IMR-90 (cell line): Measurements from ENCODE around the gene TCF3. TPM values are rescaled to one million over a fixed set of nuclear protein-coding genes. Genes with fewer than 3 reads are reported as not detected.

ENCODE experiments used
- ATAC-seq: fragments of 200-7000 bp; cut with Tn5 transposase; 2 replicates; pipeline ENCODE4 v1.9.1; 2020; ENCODE audit warnings: low read depth, mild to moderate bottlenecking, moderate library complexity
- BruUV-seq: library from RNA; stranded (reverse); fragments of 400-500 nt; replicated peaks from 2 replicates; lab custom pipeline; 2021; lab: Mats Ljungman, UMichigan
- CTCF ChIA-PET: fragments of 300-600 bp; formaldehyde crosslinking; extraction: SDS; loops from one replicate; lab custom pipeline; 2021; ENCODE audit warnings: antibody characterized with exemption; lab: Yijun Ruan, JAX
- POLR2A ChIA-PET: fragments of 300-600 bp; sonication (Branson Sonifier 250); formaldehyde crosslinking; loops from one replicate; lab custom pipeline; 2022; ENCODE audit warnings: antibody characterized with exemption; ENCODE audit not compliant: unreplicated experiment; lab: Charles Lee
- DNase-seq: peaks from one replicate; pipeline ENCODE4 v3.0.0; 2013
- H2AFZ ChIP-seq: replicated peaks from 2 replicates; pipeline ENCODE3; 2013; ENCODE audit warnings: low read length, mild to moderate bottlenecking; ENCODE audit not compliant: poor library complexity
- H2AK5ac ChIP-seq: 2 replicates; pipeline ENCODE4 v1.6.1; 2013; ENCODE audit warnings: low read depth, low read length, inconsistent platforms
- H2AK9ac ChIP-seq: replicated peaks from 2 replicates; pipeline ENCODE3; 2013; ENCODE audit warnings: mild to moderate bottlenecking, low read depth, low read length, moderate library complexity; ENCODE audit not compliant: poor library complexity
- H2BK120ac ChIP-seq: 2 replicates; pipeline ENCODE4 v1.6.1; 2013; ENCODE audit warnings: low read depth, low read length, inconsistent platforms
- H2BK15ac ChIP-seq: 3 replicates; pipeline ENCODE4 v1.6.1; 2013; ENCODE audit warnings: low read depth, low read length, inconsistent platforms
- H2BK20ac ChIP-seq: 2 replicates; pipeline ENCODE4 v1.6.1; 2013; ENCODE audit warnings: low read depth, mild to moderate bottlenecking, inconsistent platforms, low read length, moderate library complexity
- H2BK5ac ChIP-seq: 2 replicates; pipeline ENCODE4 v1.6.1; 2013; ENCODE audit warnings: mild to moderate bottlenecking, low read depth, low read length, inconsistent platforms; ENCODE audit not compliant: poor library complexity, severe bottlenecking
- H3K14ac ChIP-seq: replicated peaks from 2 replicates; pipeline ENCODE4 v1.6.1; 2013; ENCODE audit warnings: low read depth, low read length, inconsistent platforms
- H3K18ac ChIP-seq: 2 replicates; pipeline ENCODE4 v1.6.1; 2013; ENCODE audit warnings: low read depth, low read length, control low read depth
- H3K23ac ChIP-seq: 2 replicates; pipeline ENCODE4 v1.6.1; 2013; ENCODE audit warnings: low read depth, low read length, inconsistent platforms
- H3K27ac ChIP-seq: 2 replicates; pipeline ENCODE4 v1.5.1; 2013; ENCODE audit warnings: mild to moderate bottlenecking, control low read depth, low read length; ENCODE audit not compliant: insufficient read depth
- H3K27me3 ChIP-seq: 2 replicates; pipeline ENCODE4 v1.6.1; 2013; ENCODE audit warnings: low read length; ENCODE audit not compliant: control insufficient read depth, insufficient read depth
- H3K36me3 ChIP-seq: 2 replicates; pipeline ENCODE4 v1.6.1; 2013; ENCODE audit warnings: low read length, mixed read lengths; ENCODE audit not compliant: control insufficient read depth, insufficient read depth
- H3K4ac ChIP-seq: 2 replicates; pipeline ENCODE4 v1.6.1; 2013; ENCODE audit warnings: low read depth, low read length, inconsistent platforms
- H3K4me1 ChIP-seq: 2 replicates; pipeline ENCODE4 v1.6.1; 2013; ENCODE audit warnings: low read length, mixed read lengths; ENCODE audit not compliant: control insufficient read depth, insufficient read depth
- H3K4me2 ChIP-seq: 2 replicates; pipeline ENCODE4 v1.6.1; 2013; ENCODE audit warnings: low read depth, mild to moderate bottlenecking, control low read depth, low read length, moderate library complexity
- H3K4me3 ChIP-seq: 2 replicates; pipeline ENCODE4 v1.5.1; 2013; ENCODE audit warnings: low read depth, mild to moderate bottlenecking, control low read depth, low read length, moderate library complexity; ENCODE audit not compliant: insufficient read depth
- H3K56ac ChIP-seq: 2 replicates; pipeline ENCODE4 v1.6.1; 2013; ENCODE audit warnings: low read length, inconsistent platforms; ENCODE audit not compliant: insufficient read depth; ENCODE audit errors: extremely low read depth
- H3K79me1 ChIP-seq, 2 experiments: 2 replicates each; pipeline ENCODE4 v1.6.1; 2013; ENCODE audit warnings: low read length in 2 of 2, inconsistent platforms in 1 of 2, low read depth in 1 of 2
- H3K9ac ChIP-seq: 2 replicates; pipeline ENCODE4 v1.6.1; 2013; ENCODE audit warnings: low read depth, low read length, control low read depth
- H3K9me1 ChIP-seq: 2 replicates; pipeline ENCODE4 v1.6.1; 2013; ENCODE audit warnings: low read length, inconsistent platforms; ENCODE audit not compliant: insufficient read depth
- H3K9me3 ChIP-seq: 2 replicates; pipeline ENCODE4 v1.6.1; 2013; ENCODE audit warnings: low read length; ENCODE audit not compliant: control insufficient read depth, insufficient read depth
- H4K20me1 ChIP-seq: 2 replicates; pipeline ENCODE4 v1.6.1; 2013; ENCODE audit warnings: low read length, inconsistent platforms; ENCODE audit not compliant: insufficient read depth
- H4K5ac ChIP-seq: 2 replicates; pipeline ENCODE4 v1.6.1; 2013; ENCODE audit warnings: mild to moderate bottlenecking, low read depth, low read length, control low read depth
- H4K8ac ChIP-seq, 2 experiments: 2 replicates each; pipeline ENCODE4 v1.6.1; 2013; ENCODE audit warnings: low read depth in 2 of 2, low read length in 2 of 2, control low read depth in 1 of 2, inconsistent platforms in 1 of 2
- H4K91ac ChIP-seq: 2 replicates; pipeline ENCODE4 v1.6.1; 2013; ENCODE audit warnings: low read depth, low read length, inconsistent platforms; ENCODE audit not compliant: insufficient read depth
- CEBPB ChIP-seq: IDR thresholded peaks from 2 replicates; pipeline ENCODE4 v1.6.1; 2012; ENCODE audit warnings: low read depth, low read length, improper control_type of control experiment
- MAFK ChIP-seq: IDR thresholded peaks from 2 replicates; pipeline ENCODE4 v1.6.1; 2012; ENCODE audit warnings: low read depth, low read length, improper control_type of control experiment
- NFE2L2 ChIP-seq: fragments of 150-350 bp; IDR thresholded peaks from 2 replicates; pipeline ENCODE4 v1.6.1; 2016; ENCODE audit warnings: low read depth, mild to moderate bottlenecking, low read length
- POLR2A ChIP-seq: IDR thresholded peaks from 2 replicates; pipeline ENCODE4 v1.6.1; 2012; ENCODE audit warnings: mild to moderate bottlenecking, low read depth, low read length
- RCOR1 ChIP-seq: IDR thresholded peaks from 2 replicates; pipeline ENCODE4 v1.6.1; 2012; ENCODE audit warnings: mild to moderate bottlenecking, low read length, improper control_type of control experiment; ENCODE audit not compliant: insufficient replicate concordance
- WGBS, 2 experiments: methylation state at CpG; one replicate each; pipeline versions ENCODE4 v1.1.5 to v1.1.7; 2013; ENCODE audit warnings: missing lambda C conversion rate in 2 of 2; ENCODE audit not compliant: insufficient read length in 1 of 2; ENCODE audit errors: extremely low coverage in 2 of 2; 5-methylcytosine and 5-hydroxymethylcytosine counted together
- dilution Hi-C: fragments of 300-500 bp; cut with HindIII; formaldehyde crosslinking; loops from one replicate; pipeline ENCODE4 v1.14.3; 2018; ENCODE audit warnings: low sequenced_read_pairs; ENCODE audit not compliant: unreplicated experiment
- in situ Hi-C: fragments of 300-500 bp; cut with MboI; formaldehyde crosslinking; loops from 3 replicates; pipeline ENCODE4 v1.14.3; 2019; ENCODE audit warnings: low sequenced_read_pairs, inconsistent platforms, mixed read lengths
- intact Hi-C: fragments of 100-400 bp; cut with micrococcal nuclease; formaldehyde crosslinking; loops from 2 replicates; pipeline ENCODE4 v1.10.0; 2022
- polyA plus RNA-seq, 3 experiments: library from polyadenylated mRNA; depleted of rRNA; stranded (reverse); fragments of >200 nt; gene quantifications; 2 replicates each; pipeline ENCODE4 v1.2.3, GENCODE V29; 2012; ENCODE audit warnings: low replicate concordance in 1 of 3
- total RNA-seq: library from RNA; depleted of rRNA; stranded (reverse); fragments of >200 nt; gene quantifications from 2 replicates; pipeline ENCODE4 v1.2.3, GENCODE V29; 2012

The TCF3 gene
- total and polyA plus RNA-seq, 2 of the 4 experiments (the other 2 are of a cell fraction) = 29.9 to 127 TPM

DNA sequence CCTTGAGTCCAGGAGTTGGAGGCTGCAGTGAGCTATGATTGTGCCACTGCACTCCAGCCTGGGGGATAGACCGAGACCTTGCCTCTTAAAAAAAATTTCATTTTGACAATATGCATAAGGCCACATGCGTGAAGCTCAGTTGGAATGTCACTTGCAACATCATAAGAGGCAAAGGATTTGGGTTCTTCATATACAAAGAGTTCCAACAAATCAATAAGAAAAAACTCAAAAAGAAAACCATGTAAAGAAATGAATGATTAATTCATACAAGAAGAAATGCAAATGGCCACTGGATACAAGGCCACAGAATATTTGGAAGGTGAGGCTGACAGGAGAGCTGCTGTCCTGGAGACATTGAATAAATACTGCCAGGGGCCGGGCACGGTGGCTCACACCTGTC is 9.6 kb upstream of the TCF3 start:
- Histone ChIP-seq H3K4me2 (no peak overlapping the region), H3K9ac (no peak overlapping the region)
- intact Hi-C loops = no loop called here

More for the DNA sequence above, 9.6 kb upstream of the TCF3 start:
- Histone ChIP-seq H3K36me3 (no peaks in the 10 kb centered on the region), H3K14ac (no peak overlapping the region), H3K9me1 (no peaks in the 10 kb centered on the region), H4K91ac (no peak overlapping the region), H4K5ac (no peak overlapping the region), H3K18ac (no peak overlapping the region), H2BK20ac (no peak overlapping the region), H3K27me3 (peaks cover 13% of the 10 kb centered on the region), H3K56ac (no peak overlapping the region), H3K23ac (no peak overlapping the region), H4K8ac (no peak overlapping the region), H3K9me3 (no peaks in the 10 kb centered on the region; the same call in 1 of the 2 replicates), H2BK15ac (no peak overlapping the region), H3K27ac (no peak overlapping the region), H3K4me1 (no peaks in the 10 kb centered on the region), H4K20me1 (no peaks in the 10 kb centered on the region), H2AK5ac (no peak overlapping the region), H2BK120ac (no peak overlapping the region), H3K79me1 (no peaks in the 10 kb centered on the region), H3K4ac (no peak overlapping the region), H2BK5ac (no peak overlapping the region), H2AFZ (no peak overlapping the region), H3K4me3 (no peak overlapping the region), H2AK9ac (no peak overlapping the region)
- CTCF ChIA-PET = no interaction called here
- TF ChIP-seq CEBPB = no peak
- no peak for TF ChIP-seq NFE2L2
- TF ChIP-seq RCOR1 = no peak
- no peak for TF ChIP-seq MAFK
- no peak for TF ChIP-seq POLR2A
- dilution Hi-C loops = no loop called here
- ATAC-seq (no peak), DNase-seq (no peak)
- in situ Hi-C loops = no loop called here
- POLR2A ChIA-PET = no interaction called here
- no CpG with 5 or more reads among the region's 4 CpGs for WGBS, 2 experiments
- BruUV-seq = no TSS peak
